EL (cell line): ENCODE measurements around the gene CLEC18C.
"Not testable (repeated sequence)": the region's sequence is repeated elsewhere in the genome, so short reads cannot be mapped to it uniquely, and the experiment has no call there.

Experiments used
- DNase-seq: peaks from one replicate; pipeline ENCODE4 v3.0.0-alpha.2; 2016

The CLEC18C gene

GRCh38 chr16:70218586-70218985 lies 45.0 kb downstream of the CLEC18C start:
- not testable (repeated sequence) for DNase-seq

- not testable (repeated sequence) for DNase-seq
Measured at GRCh38 chr16:70222574-70222973, 49.0 kb downstream of the CLEC18C start.

GRCh38 chr16:70223216-70223615 lies 49.6 kb downstream of the CLEC18C start:
- not testable (repeated sequence) for DNase-seq

- DNase-seq = not testable (repeated sequence)
Measured at GRCh38 chr16:70223971-70224513, 50.5 kb downstream of the CLEC18C start.

- not testable (repeated sequence) for DNase-seq
Measured at GRCh38 chr16:70224645-70225044, 51.1 kb downstream of the CLEC18C start.

- not testable (repeated sequence) for DNase-seq
Measured at GRCh38 chr16:70225430-70225829, 51.8 kb downstream of the CLEC18C start.

- not testable (repeated sequence) for DNase-seq
Measured at GRCh38 chr16:70226024-70226423, 52.4 kb downstream of the CLEC18C start.

- not testable (repeated sequence) for DNase-seq
Measured at GRCh38 chr16:70231831-70232230, 58.2 kb downstream of the CLEC18C start.
